ENCODE results near the gene FAM209A. TPM values are rescaled to one million over a fixed set of nuclear protein-coding genes. Genes with fewer than 3 reads are reported as not detected.

FAM209A gene
- total RNA-seq, 1 experiment from 2014 or later = not detected

DNA sequence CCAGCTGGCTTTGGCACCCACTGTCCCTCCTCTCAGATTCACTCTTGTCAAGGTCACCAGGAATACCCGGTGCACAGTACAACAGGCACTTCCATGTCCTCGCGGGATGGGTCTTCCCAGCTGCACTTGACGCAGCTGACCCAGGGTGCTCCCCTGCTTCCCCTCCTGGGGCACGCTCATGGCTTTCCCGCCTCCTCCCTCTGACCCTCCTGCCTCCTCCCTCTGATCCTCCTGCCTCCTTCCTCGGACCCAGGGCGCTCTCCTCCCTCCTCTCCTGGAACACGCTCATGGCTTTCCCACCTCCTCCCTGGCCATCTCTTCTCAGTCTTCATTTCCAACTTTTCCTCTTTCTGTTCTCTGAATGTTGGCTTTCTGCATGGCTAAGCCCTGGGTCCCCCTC is 50.6 kb downstream of the FAM209A start:
- intact Hi-C loops (cut with micrococcal nuclease; ENCODE audit: unreplicated experiment) (loop anchor here (10.0 kb wide), 1 partner anchor 170 kb away; no protein-coding TSS in a partner anchor), in situ Hi-C loops (cut with HindIII; ENCODE audit: low pct_unique_long_range_greater_than_20kb, low sequenced_read_pairs) (no loop called here)
- ChIA-PET POLR2A (no interaction called here), CTCF (no interaction called here)
- Histone ChIP-seq H3K27ac (ENCODE audit: low read length) (no peak overlapping the region), H3K27me3 (ENCODE audit: control insufficient read depth, insufficient read depth, low read length) (no peaks in the 10 kb centered on the region), H3K4me1 (ENCODE audit: control insufficient read depth, insufficient read depth, low read length) (no peaks in the 10 kb centered on the region), H3K36me3 (ENCODE audit: control insufficient read depth, insufficient read depth, low read length) (no peaks in the 10 kb centered on the region), H3K4me3 (ENCODE audit: low read depth in 2 of 2, low read length in 2 of 2) (no peak overlapping the region), H3K9me3 (ENCODE audit: control insufficient read depth, insufficient read depth, low read depth, low read length) (no peaks in the 10 kb centered on the region)
- TF ChIP-seq, protein P1, sequence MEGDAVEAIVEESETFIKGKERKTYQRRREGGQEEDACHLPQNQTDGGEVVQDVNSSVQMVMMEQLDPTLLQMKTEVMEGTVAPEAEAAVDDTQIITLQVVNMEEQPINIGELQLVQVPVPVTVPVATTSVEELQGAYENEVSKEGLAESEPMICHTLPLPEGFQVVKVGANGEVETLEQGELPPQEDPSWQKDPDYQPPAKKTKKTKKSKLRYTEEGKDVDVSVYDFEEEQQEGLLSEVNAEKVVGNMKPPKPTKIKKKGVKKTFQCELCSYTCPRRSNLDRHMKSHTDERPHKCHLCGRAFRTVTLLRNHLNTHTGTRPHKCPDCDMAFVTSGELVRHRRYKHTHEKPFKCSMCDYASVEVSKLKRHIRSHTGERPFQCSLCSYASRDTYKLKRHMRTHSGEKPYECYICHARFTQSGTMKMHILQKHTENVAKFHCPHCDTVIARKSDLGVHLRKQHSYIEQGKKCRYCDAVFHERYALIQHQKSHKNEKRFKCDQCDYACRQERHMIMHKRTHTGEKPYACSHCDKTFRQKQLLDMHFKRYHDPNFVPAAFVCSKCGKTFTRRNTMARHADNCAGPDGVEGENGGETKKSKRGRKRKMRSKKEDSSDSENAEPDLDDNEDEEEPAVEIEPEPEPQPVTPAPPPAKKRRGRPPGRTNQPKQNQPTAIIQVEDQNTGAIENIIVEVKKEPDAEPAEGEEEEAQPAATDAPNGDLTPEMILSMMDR (IDR thresholded peaks at IDR 0.05) = no peak
- TF ChIP-seq POLR2AphosphoS5 (IDR thresholded peaks at IDR 0.05; ENCODE audit: low read depth, low read length) = no peak
- TF ChIP-seq SIN3A (IDR thresholded peaks at IDR 0.05; ENCODE audit: borderline replicate concordance, insufficient read depth, low read depth, low read length) = no peak
- no TSS peak for BruUV-seq (replicated peaks)
- ATAC-seq (no peak), DNase-seq (ENCODE audit: low read depth, low spot score) (no peak)

Other genes with a start within 250 kb of the FAM209A start
- gene FAM210B, start 165.8 kb upstream of the FAM209A start, total RNA-seq (2021; ENCODE audit: unreplicated experiment) = 10.8 TPM
- 115 TPM for gene AURKA, start 132.5 kb upstream of the FAM209A start, total RNA-seq (2021; ENCODE audit: unreplicated experiment)
- 46.3 TPM for gene CSTF1, start 132.1 kb upstream of the FAM209A start, total RNA-seq (2021; ENCODE audit: unreplicated experiment)
- gene CASS4, start 112.5 kb upstream of the FAM209A start, total RNA-seq (2021; ENCODE audit: unreplicated experiment) = 0.15 TPM
- 89.2 TPM for gene RTF2, start 56.1 kb upstream of the FAM209A start, total RNA-seq (2021; ENCODE audit: unreplicated experiment)
- not detected for gene FAM209B, start 8.5 kb downstream of the FAM209A start, total RNA-seq (2021; ENCODE audit: unreplicated experiment)
- gene TFAP2C, start 104.6 kb downstream of the FAM209A start, total RNA-seq (2021; ENCODE audit: unreplicated experiment) = 2.8 TPM

All from Panc1 (cell line).